NCI-H1436 (cell line): ENCODE results near the gene MAP4K4.
"Not testable (repeated sequence)": the region's sequence is repeated elsewhere in the genome, so short reads cannot be mapped to it uniquely, and the experiment has no call there.

Experiments
- DNase-seq: peaks from one replicate; lab custom pipeline; 2025; lab: John Stamatoyannopoulos, UW

The MAP4K4 gene

DNA sequence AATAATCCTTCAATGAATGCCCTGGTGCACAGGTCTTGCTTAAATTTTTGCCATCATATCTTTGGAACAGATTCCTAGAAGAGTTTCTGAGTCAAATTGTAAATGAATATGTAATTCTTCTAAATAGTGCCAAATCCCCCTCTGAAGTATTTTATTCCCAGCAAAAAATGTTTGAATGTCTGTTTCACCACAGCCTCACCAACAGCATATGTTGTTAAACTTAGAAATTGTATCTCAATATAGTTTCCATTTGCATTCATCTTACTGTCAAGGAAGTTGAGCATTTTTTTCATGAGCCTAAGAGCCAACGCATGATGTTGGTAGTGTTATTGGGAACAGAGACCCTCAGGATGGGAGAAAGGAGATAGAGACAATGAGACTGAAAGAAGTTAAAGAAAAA lies 207.4 kb downstream of the MAP4K4 start:
- no peak for DNase-seq

DNA sequence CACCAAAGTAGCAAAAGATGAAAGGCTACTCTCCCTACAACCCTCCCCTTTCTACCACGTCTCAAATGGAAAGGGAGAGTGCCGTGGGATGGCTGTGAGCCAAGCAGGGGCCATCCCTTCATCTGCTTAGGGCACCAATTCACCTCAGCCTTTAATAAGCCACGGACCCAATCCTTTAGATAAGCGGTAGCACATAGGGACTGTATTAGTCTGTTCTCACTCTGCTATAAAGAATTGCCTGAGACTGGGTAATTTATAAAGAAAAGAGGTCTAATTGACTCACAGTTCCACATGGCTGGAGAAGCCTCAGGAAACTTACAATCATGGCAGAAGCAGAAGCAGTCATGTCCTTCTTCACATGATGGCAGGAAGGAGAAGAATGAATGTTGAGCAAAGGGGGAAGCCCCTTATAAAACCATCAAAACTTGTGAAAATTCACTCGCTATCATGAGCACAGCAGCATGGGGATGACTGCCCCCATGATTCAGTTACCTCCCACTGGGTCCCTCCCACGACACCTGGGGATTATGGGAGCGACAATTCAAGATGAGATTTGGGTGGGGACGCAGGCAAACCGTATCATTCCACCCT lies 208.3 kb downstream of the MAP4K4 start:
- DNase-seq: no peak

DNA sequence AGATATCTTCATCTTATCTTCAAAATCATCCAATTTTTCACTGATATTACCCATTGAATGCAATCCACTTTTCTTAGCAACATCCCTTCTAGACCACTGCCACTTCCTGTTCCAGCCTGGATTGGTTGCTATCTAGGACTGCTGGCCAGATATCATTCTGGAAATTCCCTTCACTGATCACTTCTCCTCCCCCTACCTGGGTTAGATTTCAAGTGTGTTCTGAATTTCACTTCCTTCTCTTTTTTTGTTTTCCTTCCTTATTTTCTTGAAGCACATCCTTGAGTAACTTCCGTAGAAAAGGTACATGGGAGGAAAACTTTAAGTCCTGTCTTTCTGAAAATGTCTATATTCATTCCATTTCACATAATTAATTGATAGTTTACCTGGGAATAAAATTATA lies 212.3 kb downstream of the MAP4K4 start:
- DNase-seq: no peak

DNA sequence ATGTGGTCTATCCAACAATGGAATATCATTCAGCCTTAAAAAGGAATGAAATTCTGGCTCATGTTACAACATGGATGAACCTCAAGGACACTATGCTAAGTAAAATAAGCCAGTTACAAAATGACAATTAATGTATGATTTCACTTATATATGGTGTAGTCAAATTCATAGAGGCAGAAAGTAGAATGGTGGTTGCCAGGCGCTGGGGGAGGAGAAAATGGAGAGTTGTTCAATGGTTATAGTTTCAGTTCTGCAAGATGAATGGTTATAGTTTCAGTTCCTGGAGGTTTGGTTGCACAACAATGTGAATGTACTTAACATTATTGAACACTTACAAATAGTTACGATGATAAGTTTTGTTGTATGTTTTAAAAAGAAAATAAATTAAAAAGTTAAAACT lies 215.0 kb downstream of the MAP4K4 start:
- DNase-seq: no peak

DNA sequence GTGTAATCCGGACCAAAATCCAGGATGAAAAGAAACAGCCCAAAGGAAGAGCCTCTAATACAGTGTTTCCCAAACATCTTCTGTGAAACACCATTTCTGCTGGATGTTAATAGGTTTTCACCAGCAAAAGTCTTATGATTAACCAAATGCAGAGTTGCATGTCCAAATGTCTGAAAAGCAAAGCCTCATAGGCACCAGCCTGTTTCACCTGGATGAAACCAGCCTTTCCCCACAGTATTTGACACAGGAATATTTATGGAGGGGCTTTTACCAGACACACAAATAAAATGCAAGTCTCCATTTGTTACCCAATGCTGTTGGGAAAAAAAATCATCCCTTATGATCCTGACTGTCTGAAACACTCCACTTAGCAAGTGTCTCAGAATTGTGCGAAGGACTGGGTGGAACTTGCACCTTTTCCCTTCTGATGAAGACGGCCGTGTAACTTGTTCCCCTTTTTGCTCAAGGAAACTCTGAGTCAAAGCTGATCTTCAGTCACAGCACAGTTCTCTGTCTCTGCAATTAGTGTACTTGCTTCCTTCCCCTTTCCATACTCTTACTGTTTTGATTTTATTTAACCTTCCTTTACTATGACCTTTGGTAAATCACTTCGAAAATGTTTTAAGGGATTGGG lies 223.9 kb downstream of the MAP4K4 start:
- no peak for DNase-seq

DNA sequence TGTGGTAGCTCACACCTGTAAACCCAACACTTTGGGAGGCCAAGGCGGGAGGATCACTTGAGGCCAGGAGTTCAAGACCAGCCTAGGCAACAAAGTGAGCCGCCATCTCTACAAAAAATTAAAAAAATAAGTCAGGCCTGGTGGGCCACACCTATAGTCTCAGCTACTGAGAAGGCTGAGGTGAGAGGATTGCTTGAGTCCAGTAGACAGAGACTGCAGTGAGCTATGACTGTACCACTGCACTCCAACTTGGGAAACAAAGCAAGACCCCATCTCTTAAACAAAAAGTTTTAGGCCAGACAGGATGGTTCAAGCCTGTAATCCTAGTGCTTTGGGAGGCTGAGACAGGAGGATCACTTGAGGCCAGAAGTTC lies 224.4 kb downstream of the MAP4K4 start:
- DNase-seq: no peak

DNA sequence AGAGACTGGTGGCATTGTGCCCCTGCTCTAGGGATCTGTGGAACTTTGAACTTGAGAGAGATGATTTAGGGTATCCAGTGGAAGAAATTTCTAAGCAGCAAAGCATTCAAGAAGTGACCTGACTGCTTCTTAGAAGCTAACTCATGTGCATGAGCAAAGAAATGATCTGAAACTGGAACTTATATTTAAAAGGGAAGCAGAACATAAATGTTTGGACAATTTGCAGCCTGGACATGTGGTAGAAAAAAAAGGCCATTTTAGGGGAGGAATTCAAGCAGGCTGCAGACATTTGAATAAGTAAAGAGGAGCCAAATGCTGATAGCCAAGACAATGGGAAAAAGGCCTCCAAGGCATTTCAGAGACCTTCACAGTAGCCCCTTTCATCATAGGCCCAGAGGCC lies 226.8 kb downstream of the MAP4K4 start:
- DNase-seq: not testable (repeated sequence)

DNA sequence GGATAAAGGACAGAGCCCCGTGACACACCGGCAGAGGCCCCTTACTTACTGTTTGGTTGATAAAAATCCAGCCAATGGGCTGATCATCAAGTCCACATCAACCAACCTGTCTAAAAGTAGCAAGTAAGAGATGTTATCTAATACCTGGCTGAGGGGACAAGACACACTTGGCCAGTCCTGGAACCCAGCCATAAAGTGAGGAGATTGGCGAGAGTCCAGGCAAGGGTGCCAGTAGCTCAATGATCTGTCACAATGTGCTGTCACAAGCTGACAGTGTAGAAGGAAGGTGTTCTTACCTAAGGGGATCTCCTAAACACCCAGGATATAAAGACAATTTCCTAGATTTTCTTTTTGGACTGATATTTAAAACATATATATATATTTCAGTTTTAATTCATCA lies 232.5 kb downstream of the MAP4K4 start:
- DNase-seq: no peak

DNA sequence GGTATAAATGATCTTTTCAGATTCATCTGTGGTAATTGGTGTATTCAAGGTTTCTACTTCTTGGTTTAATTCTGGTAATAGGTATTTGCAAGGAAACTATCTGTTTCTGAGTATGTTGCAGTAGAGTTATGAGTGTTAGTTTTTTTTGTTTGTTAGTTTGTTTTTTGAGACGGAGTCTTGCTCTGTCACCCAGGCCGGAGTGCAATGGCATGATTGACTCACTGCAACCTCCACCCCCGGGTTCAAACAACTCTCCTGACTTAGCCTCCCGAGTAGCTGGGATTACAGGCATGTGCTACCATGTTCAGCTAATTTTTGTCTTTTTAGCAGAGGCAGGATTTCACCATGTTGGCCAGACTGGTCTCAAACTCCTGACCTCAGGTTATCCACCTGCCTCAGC lies 233.3 kb downstream of the MAP4K4 start:
- no peak for DNase-seq

DNA sequence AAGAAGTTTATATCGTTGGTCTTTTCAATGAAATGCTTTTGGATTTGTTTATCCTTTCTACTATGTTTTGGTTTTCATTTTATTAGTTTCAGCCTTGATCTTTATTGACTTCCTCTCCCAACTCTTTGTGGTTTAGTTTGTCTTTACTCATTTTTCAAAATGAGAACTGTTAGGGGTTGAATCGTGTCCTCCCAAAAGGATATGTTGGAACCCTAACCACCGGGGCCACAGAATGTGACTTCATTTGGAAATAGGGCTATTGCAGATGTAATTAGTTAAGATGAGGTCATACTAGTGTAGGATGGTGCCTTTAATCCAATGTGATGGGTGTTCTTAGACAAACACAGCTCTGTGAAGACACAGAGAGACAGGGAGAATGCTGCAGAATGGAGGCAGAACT lies 233.9 kb downstream of the MAP4K4 start:
- no peak for DNase-seq

DNA sequence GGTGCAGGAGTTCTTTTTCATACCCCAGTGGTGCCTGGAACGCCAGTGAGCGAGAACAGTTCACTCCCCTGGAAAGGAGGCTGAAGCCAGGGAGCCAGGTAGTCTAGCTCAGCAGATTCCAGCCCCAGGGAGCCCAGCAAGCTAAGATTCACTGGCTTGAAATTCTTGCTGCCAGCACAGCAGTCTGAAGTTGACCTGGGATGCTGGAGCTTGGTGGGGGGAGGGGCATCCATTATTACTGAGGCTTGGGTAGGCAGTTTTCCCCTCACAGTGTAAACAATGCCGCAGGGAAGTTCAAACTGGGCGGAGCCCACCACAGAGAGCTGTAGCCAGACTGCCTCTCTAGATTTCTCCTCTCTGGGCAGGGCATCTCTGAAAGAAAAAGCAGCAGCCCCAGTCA lies 238.3 kb downstream of the MAP4K4 start:
- not testable (repeated sequence) for DNase-seq

DNA sequence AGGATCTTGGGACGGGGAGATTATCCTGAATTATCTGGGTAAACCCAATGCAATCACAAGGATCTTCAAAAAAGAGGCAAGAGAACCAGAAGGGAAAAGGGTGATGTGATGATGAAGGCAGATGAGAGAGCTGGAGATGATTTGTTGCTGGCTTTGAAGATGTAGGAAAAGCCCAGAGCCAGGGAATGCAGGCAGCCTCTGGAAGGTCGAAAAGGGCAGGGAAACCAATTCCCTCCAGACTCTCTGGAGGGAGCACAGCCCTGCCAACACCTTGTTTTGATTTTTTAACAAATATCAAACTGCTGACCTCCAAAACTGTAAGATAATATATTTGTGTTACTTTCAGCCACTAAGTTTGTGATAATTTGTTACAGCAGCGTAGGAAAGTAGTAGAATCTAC lies 245.3 kb downstream of the MAP4K4 start:
- no peak for DNase-seq
